ENCODE data around the gene RASIP1. TPM values are rescaled to one million over a fixed set of nuclear protein-coding genes. Genes with fewer than 3 reads are reported as not detected.
"Not testable (repeated sequence)": the region's sequence is repeated elsewhere in the genome, so short reads cannot be mapped to it uniquely, and the experiment has no call there.

The RASIP1 gene
- total RNA-seq, 4 donors from 2014 or later: 5.9 to 105 (median 31.9) TPM

DNA sequence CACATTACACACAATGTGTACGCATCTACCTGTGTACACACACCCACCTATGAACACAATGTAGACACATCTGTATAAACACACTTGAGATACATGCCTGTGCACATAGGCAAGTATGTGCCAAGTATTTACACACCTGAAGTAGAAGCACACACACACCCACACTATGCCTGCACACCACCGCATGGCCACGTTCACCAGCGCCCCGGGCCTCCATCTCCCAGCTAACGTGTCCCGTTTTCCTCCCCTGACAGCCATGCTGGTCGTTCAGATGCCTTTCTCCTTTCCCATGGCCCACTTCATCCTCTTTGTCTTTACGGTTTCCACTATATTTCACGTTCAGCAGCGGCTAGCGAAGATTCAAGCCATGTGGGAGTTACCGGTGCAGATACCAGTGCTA is 37.7 kb downstream of the RASIP1 start:
- no peaks in the 10 kb centered on the region for H3K36me3 ChIP-seq
- intact Hi-C loops (cut with DNase I; ENCODE audit: low total_unique reads): no loop called here
- no peak overlapping the region for H3K4me3 ChIP-seq
- no peak for DNase-seq
- TF ChIP-seq, protein P1, sequence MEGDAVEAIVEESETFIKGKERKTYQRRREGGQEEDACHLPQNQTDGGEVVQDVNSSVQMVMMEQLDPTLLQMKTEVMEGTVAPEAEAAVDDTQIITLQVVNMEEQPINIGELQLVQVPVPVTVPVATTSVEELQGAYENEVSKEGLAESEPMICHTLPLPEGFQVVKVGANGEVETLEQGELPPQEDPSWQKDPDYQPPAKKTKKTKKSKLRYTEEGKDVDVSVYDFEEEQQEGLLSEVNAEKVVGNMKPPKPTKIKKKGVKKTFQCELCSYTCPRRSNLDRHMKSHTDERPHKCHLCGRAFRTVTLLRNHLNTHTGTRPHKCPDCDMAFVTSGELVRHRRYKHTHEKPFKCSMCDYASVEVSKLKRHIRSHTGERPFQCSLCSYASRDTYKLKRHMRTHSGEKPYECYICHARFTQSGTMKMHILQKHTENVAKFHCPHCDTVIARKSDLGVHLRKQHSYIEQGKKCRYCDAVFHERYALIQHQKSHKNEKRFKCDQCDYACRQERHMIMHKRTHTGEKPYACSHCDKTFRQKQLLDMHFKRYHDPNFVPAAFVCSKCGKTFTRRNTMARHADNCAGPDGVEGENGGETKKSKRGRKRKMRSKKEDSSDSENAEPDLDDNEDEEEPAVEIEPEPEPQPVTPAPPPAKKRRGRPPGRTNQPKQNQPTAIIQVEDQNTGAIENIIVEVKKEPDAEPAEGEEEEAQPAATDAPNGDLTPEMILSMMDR (IDR thresholded peaks at IDR 0.05): no peak
- no peak for TF ChIP-seq POLR2A (IDR thresholded peaks at IDR 0.05)
- no peaks in the 10 kb centered on the region for H3K27me3 ChIP-seq
- H3K9me3 ChIP-seq: no peaks in the 10 kb centered on the region
- no peak overlapping the region for H3K27ac ChIP-seq
- H3K4me1 ChIP-seq: no peaks in the 10 kb centered on the region

DNA sequence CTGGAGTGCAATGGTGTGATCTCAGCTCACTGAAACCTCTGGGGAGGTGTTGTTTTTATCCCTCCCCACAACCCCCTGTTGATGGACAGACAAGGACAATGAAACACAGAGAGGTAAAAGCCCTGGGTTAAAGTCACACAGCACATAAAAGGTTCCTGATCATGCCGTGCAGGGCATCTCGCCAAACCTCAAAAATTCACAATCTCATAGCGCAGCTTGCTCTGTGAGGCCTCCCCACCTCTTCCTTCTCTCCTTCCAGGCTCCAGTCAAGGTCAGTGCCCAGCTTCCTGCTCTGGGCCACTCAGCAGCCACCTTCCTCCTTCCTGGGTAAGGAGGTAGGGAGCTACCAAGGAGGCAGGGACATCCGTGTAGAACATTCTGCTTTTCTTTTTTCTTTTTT is 42.4 kb downstream of the RASIP1 start:
- intact Hi-C loops (cut with DNase I; ENCODE audit: low total_unique reads): no loop called here
- no peaks in the 10 kb centered on the region for H3K9me3 ChIP-seq
- TF ChIP-seq POLR2A (IDR thresholded peaks at IDR 0.05): no peak
- TF ChIP-seq, protein P1 (IDR thresholded peaks at IDR 0.05): no peak
- no peak overlapping the region for H3K27ac ChIP-seq
- no peak for DNase-seq
- no peaks in the 10 kb centered on the region for H3K4me1 ChIP-seq
- H3K36me3 ChIP-seq: no peaks in the 10 kb centered on the region
- no peak overlapping the region for H3K4me3 ChIP-seq
- no peaks in the 10 kb centered on the region for H3K27me3 ChIP-seq

DNA sequence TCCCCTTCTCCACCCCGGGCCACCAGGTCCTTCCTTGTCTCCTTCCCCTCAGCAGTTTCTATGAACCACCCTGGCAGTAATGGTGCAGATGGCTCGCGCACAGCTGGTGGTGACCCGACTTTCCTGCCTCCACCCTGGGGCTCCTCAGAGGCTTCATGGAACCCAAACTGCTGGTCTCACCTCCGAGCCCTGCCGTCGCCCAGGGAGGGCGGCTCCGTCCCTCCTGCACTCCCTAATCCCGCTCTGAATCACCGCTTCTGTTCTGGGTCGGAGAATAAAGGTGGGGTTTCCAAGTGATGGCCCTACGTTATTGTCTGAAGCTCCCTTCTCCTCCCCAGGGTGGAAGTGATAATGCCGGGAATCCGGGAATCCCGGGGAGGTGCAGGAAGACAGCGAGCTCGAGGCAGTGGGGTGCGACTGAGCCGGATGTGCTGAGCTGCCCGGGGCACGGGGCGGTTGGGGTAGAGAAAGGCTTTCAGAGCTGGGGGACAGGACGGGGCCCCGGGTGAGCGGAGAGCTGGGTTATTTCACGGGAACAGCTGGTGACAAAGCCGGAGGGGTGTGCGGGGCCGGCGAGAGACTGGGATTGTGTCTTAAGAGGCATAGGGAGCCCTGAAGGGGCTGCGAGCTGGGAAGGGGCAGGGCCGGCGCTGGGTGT is 43.9 kb downstream of the RASIP1 start:
- Histone ChIP-seq H3K36me3 (no peaks in the 10 kb centered on the region), H3K4me1 (no peaks in the 10 kb centered on the region), H3K27ac (peak overlapping the region; percentile 17 to 30), H3K9me3 (no peaks in the 10 kb centered on the region), H3K27me3 (no peaks in the 10 kb centered on the region), H3K4me3 (peak overlapping the region in 1 of 2 donors; percentile 0)
- no peak for DNase-seq
- no peak for TF ChIP-seq POLR2A (IDR thresholded peaks at IDR 0.05)
- TF ChIP-seq, protein P1 (IDR thresholded peaks at IDR 0.05): no peak
- intact Hi-C loops (cut with DNase I; ENCODE audit: low total_unique reads): no loop called here

DNA sequence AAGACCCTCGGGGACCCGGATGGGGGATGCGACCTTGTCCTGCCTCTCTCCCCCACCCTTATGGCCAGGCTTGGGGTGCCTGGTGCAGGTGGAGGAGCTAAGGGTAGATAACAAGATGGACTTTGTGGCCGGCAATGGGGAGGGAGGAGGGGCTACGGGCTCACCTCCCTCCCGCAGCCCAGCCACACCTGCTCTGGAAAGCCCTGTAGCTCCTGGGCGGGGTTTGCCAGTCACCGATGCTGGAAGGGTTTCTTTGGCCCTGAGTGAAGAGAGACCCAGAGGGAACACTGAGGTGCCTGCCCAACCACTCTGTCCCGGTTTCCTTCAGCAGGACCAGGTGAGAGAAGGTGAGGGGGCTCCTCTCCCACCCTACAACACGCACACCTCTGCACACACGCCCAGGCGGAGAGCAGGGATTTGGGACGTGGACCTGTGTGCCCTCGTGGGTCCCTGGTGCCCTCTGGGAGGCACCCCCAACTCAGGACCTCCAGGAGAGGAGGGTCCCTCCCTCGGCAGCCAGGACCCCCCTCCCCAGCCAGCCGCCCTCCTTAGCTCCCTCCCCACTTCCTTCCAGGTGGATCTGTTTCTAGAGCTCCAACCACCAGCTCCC is 44.6 kb downstream of the RASIP1 start, which contains the start of gene FUT2:
TSS of gene FUT2 (plus strand) at position 229 of the 610 bp plus-strand sequence. CDS start 6,986 bp downstream, outside the sequence.
- Histone ChIP-seq H3K27ac (peak within 1 kb of the TSS; percentile 17 to 30), H3K9me3 (no peaks in the 10 kb centered on the region), H3K27me3 (no peaks in the 10 kb centered on the region), H3K4me1 (no peaks in the 10 kb centered on the region), H3K4me3 (peak within 1 kb of the TSS in 1 of 2 donors; percentile 0), H3K36me3 (no peaks in the 10 kb centered on the region)
- TF ChIP-seq, protein P1 (IDR thresholded peaks at IDR 0.05): no peak
- peak in 1 of 2 donors; percentile 27 for TF ChIP-seq POLR2A (IDR thresholded peaks at IDR 0.05)
- intact Hi-C loops (cut with DNase I; ENCODE audit: low total_unique reads): no loop called here
- no peak for DNase-seq

DNA sequence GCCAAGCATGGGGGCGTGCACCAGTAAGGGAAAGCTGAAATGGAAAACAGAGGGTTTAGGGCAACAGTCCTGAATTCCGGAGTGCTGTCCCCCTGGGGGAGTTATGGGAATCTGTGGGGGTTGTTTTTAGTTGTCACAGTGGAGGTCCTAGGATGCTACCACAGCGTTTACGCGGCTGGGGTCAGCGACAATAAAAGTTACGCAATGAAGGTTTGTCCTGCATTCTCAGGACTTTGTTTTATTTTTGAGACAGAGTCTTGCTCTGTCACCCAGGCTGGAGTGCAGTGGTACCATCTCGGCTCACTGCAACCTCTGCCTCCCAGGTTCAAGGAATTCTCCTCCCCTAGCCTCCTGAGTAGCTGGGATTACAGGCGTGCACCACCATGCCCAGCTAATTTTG is 46.8 kb downstream of the RASIP1 start:
- H3K4me1 ChIP-seq; H3K4me3 ChIP-seq; H3K27me3 ChIP-seq; H3K36me3 ChIP-seq; DNase-seq; intact Hi-C loops (cut with DNase I; ENCODE audit: low total_unique reads); H3K9me3 ChIP-seq; H3K27ac ChIP-seq: not testable (repeated sequence)

Measured in uterus (tissue), 4 donors.